HFF-Myc (cell line): ENCODE results near the gene THOC1.

Experiments used
- DNase-seq: peaks from one replicate; pipeline ENCODE4 v3.0.0-alpha.2; 2011; ENCODE audit warnings: low read depth; ENCODE audit errors: extremely low read depth
- H3K4me3 ChIP-seq: replicated peaks from 2 replicates; pipeline ENCODE4 v1.5.1; 2011; ENCODE audit warnings: low read depth, mild to moderate bottlenecking, control low read depth, low read length
- CTCF ChIP-seq: IDR thresholded peaks from 2 replicates; pipeline ENCODE4 v1.5.1; 2012; ENCODE audit warnings: mild to moderate bottlenecking, low read depth, low read length, control low read depth; ENCODE audit errors: missing control alignments

The THOC1 gene

GRCh38 chr18:261398-262073 is 6.3 kb downstream of the THOC1 start:
- H3K4me3 ChIP-seq: no peak overlapping the region
- no peak for TF ChIP-seq CTCF
- DNase-seq: no peak

- no peak overlapping the region for H3K4me3 ChIP-seq
- TF ChIP-seq CTCF: no peak
- no peak for DNase-seq
Observed at GRCh38 chr18:260547-260946, 7.3 kb downstream of the THOC1 start.

- no peak for DNase-seq
- TF ChIP-seq CTCF: no peak
- H3K4me3 ChIP-seq: no peak overlapping the region
Observed at GRCh38 chr18:255171-255570, 12.7 kb downstream of the THOC1 start.

GRCh38 chr18:253121-253520 is 14.7 kb downstream of the THOC1 start:
- TF ChIP-seq CTCF: no peak
- DNase-seq: no peak
- H3K4me3 ChIP-seq: no peak overlapping the region

GRCh38 chr18:251572-251971 is 16.3 kb downstream of the THOC1 start:
- H3K4me3 ChIP-seq: no peak overlapping the region
- DNase-seq: no peak
- TF ChIP-seq CTCF: no peak

- H3K4me3 ChIP-seq: no peak overlapping the region
- TF ChIP-seq CTCF: no peak
- DNase-seq: no peak
Observed at GRCh38 chr18:250685-251084, 17.2 kb downstream of the THOC1 start.

- no peak overlapping the region for H3K4me3 ChIP-seq
- no peak for DNase-seq
- TF ChIP-seq CTCF: no peak
Observed at GRCh38 chr18:248053-248452, 19.8 kb downstream of the THOC1 start.
